Colon (tissue), 2 donors: ENCODE results near the gene USP10.

Experiments
- FAIRE-seq: peaks from 2 replicates; lab custom pipeline; 2012; peaks lifted over from hg19 to GRCh38; lab: Jason Lieb, UNC
- donor health status: control.
- donor health status: control.

Gene USP10

DNA sequence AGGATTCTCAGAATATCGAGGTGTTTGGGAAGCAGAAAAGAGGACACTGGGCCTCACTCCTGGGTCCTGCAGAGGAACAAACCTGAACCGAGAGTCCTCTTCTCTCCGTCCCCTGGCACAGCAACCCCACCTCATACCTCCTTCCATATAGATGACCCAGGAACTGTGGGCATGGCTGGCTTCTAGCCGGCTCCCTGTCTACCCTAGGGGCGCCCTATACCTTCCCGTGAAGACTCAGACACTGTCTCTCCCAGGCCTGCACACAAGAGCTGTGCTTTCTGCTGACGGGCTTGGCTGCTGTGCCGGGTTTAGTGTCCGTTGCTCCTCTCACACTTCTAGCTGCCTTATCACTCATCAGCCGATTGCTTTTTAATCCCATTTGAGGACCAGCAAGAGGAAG lies 73.5 kb downstream of the USP10 start:
- FAIRE-seq: no peak

- no peak for FAIRE-seq
Measured at GRCh38 chr16:84774810-84775209, 75.0 kb downstream of the USP10 start.

GRCh38 chr16:84775262-84775810 lies 75.5 kb downstream of the USP10 start:
- FAIRE-seq: no peak

DNA sequence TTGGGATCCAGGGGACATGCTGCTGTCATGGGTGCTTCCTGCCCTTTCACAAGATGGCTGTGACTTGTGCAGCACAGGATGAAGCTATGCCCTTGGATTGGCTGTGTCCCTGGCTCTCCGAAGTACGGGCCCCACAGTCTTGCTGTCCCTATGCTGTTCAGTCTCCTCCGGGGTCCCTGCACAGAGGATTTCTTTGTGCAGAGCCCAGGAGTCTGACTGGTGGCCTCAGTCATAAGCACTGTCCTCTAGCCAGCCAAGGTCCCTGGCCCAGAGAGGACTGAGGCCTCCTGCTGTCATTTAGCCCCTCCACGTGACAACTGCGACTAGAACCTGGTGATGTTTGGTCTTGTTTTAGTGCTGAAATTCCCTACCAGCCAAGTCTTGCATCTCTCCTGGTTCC lies 77.6 kb downstream of the USP10 start:
- FAIRE-seq: no peak

DNA sequence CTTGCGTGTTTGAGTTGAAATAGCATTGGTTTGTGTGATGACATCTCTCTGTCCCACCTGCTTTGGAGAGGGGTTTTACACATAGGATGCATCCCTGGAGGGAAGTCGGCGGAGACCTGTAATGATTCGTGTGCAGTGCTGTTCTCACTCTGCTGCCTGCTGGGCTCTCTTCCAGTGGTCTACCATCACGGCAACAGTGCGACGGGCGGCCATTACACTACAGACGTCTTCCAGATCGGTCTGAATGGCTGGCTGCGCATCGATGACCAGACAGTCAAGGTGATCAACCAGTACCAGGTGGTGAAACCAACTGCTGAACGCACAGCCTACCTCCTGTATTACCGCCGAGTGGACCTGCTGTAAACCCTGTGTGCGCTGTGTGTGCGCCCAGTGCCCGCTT lies 78.9 kb downstream of the USP10 start:
- no peak for FAIRE-seq

GRCh38 chr16:84780063-84780462 lies 80.3 kb downstream of the USP10 start:
- FAIRE-seq: no peak

GRCh38 chr16:84780544-84781376 lies 81.0 kb downstream of the USP10 start:
- FAIRE-seq: no peak

DNA sequence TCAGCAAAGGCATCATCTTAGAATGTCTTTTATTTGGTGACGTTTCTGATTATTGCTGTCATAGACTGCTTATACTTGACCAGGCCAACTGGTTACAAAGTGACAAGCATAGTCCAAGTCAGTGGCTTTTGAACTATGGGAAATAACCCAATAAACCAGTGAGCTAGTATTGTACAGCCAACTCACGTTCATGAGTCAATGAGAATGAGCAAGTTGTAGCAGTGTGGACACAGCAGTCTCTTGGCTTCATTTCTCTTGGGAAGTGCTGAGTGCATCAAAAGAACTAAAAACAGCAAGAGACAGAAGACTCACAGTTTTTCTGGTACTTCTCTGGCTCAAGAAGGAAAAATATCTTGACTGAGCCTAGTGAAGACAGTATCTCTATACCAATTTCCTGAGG lies 83.0 kb downstream of the USP10 start:
- no peak for FAIRE-seq

- FAIRE-seq: no peak
Measured at GRCh38 chr16:84785843-84786581, 86.2 kb downstream of the USP10 start.

DNA sequence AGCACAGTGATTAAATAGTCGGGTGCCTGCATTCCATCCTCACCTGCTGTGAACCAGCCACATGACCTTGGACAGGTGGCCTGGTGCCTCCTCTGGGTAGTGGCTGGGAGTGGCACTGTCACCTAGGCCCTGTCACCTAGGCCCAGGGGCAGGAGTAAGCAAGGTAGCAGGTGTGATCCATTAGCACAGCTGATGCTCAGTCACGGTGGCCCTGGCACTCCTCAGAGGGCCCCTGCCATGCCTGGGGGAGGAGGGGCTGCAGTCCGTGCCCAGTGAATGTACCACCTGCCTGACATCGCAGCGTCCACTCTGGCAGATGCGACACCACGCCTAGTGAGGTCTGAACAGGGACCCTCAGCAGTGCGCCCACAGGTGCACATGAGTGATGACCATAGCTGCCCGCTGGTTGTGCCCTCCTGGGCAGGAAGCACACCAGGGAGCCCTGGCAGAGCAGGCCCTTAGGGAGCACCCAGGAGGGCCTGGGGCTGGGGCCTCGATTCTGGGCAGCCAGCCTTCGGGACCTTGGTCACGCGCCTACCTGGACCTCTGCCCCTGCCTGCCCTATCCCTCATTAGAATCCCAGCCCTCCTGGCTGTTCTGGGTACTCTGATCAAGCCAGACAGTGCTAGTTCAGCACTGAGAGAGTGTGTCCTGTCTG lies 86.9 kb downstream of the USP10 start:
- FAIRE-seq: no peak

DNA sequence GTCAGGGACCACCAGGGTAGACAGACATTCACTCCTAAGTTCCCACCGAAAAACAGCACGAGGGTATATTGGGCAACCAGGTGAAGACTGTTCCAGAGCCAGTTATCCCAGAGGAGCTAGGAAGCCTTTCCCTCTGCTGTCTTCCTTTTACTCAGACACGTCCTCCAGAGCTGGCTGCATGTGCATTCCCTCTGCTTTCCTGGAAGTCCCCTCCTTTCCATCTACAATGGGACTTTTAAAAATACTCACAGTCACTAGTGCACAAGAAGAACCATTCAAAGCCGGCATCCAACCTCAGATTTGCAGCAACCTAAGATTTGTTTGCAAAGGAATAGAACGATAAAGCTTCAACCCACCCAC lies 87.4 kb downstream of the USP10 start:
- FAIRE-seq: no peak

DNA sequence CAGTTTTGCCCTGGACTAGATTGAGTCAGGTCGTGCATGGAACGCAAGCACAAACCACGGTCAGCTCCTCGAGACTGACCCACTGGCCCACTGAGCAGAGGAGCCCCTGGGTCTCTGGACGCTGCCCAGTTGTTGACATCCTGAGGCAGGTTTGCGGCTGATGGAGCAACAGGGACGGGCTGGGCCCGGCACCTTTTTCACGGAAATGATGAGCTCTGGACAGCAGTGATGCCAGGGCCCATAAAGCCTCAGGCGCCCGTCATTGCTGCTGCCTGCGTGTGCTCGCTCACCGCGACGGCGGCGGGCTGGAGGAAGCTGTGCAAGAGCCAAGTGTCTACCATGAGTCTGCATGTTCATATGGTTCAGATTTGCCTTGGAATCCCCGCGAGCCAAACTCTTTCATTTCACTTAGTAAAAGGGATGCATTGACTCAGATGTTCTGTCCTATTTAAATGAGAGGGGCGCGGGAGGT lies 89.2 kb downstream of the USP10 start:
- no peak for FAIRE-seq

- no peak for FAIRE-seq
Measured at GRCh38 chr16:84789431-84789830, 89.6 kb downstream of the USP10 start.

GRCh38 chr16:84790301-84790700 lies 90.5 kb downstream of the USP10 start:
- FAIRE-seq: no peak

DNA sequence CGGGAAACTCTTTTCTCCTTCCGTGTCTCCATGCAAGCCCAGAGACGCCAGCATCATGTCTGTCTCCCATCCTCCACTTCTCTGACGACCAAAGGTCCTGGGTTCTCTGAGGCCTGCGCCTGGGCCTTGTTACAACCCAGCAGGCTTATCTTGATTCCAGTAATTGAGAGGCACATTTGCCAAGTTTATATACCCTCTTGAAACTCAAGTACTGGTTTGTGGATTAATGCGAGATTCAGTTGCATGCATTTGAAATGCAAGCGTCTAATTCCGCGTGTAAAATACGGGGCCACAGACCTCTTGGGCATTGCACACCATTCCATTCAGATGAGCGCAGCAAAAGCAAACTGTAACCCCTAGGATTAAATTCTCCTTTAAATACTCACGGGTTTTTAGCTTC lies 91.3 kb downstream of the USP10 start:
- FAIRE-seq: no peak

GRCh38 chr16:84791501-84791900 lies 91.7 kb downstream of the USP10 start:
- FAIRE-seq: no peak

GRCh38 chr16:84794186-84794585 lies 94.4 kb downstream of the USP10 start:
- no peak for FAIRE-seq

DNA sequence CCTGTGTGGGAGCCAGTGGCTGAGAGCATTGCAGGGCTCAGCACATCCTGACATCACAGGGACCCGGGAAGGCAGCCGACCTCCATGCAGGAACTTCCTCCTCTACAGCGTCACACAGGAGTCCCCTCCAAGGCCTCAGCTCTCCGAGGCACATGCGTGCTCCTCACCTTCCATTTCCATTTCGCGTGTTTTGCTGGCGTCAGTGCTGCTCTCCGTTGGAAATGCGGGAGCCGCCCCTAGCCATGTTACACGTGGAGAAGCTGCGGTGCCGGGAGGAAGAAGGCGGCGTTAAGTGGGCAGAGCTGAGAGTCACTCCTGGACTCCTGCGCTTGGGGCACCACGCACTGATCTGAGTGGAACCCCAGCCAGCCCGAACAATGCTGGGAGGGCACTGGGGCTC lies 94.8 kb downstream of the USP10 start:
- FAIRE-seq: no peak

DNA sequence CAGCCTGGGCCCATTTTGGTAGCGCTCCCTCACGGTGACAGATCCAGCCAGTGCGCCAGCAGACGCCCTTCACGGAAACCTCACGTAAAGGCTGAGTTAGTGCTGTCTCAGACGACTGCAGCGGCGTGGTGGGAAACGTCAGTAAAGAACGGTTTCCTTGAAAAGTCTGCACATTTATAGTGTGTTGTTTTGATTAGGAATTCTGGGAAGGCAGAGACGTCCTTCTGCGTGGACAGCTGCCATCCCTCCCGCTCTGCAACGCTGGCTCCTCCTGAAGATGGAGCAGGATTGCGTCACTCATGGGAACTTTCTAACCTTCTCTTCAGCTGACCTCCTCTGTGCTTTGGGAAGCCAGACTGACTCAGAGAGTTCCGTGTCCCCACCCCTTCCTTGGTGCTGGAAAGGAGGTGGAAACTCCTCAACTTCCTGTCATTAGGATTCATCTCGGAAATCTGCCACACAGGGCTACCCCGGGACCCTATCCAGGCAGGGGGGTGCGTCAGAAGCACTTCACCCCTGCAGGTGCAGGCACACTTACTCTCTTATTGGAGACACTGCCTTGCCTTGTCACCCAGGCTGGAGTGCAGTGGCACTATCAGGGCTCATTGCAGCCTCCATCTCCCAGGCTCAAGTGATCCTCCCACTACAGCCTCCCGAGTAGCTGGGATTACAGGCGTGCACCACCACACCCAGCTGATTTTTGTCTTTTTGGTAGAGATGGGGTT lies 95.7 kb downstream of the USP10 start:
- no peak for FAIRE-seq

- FAIRE-seq: no peak
Measured at GRCh38 chr16:84800158-84800978, 100.6 kb downstream of the USP10 start.

DNA sequence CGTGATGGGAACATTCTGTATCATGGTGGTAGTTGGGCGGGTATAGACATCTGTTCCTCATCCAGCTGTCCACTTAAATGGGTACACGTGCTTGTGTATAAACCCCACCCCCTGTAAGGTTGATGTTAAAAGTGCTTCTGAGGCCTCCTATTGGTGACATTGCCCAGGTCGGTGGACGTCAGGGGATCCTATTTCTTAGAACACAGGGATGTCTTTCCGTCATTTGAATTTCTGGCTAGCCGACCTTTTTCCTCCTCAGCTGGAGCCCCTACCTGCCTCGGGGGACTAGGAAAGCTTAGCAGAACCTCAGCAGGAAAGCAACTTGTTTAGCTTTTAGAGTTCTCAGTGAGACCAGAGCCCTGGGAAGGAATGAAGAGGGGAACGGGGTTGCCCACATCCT lies 103.3 kb downstream of the USP10 start:
- FAIRE-seq: no peak
